Activated T-helper 17 cell treated with anti-CD3 and anti-CD28 coated beads, Interleukin-2, amount 50 U/mL, for 72 hours (primary cell): Measurements from ENCODE around the gene FAHD1. TPM values are rescaled to one million over a fixed set of nuclear protein-coding genes. Genes with fewer than 3 reads are reported as not detected.
A peak's percentile ranks its signal among the peaks of the same experiment; 100 is the strongest.

Experiments used
- ATAC-seq: fragments of 150-1000 bp; cut with Tn5 transposase; replicated peaks from 2 replicates; pipeline ENCODE4 v1.10.0; 2021; ENCODE audit warnings: mild to moderate bottlenecking, moderate library complexity
- H3K27ac Mint-ChIP-seq: one replicate; pipeline ENCODE4 v1.8.0; 2022; ENCODE audit warnings: mixed read lengths
- H3K27me3 Mint-ChIP-seq: one replicate; pipeline ENCODE4 v1.8.0; 2022; ENCODE audit warnings: mixed read lengths
- H3K36me3 Mint-ChIP-seq: one replicate; pipeline ENCODE4 v1.8.0; 2022; ENCODE audit warnings: low read depth, mild to moderate bottlenecking, mixed read lengths
- H3K4me1 Mint-ChIP-seq: one replicate; pipeline ENCODE4 v1.8.0; 2022; ENCODE audit warnings: mixed read lengths
- H3K4me3 Mint-ChIP-seq: one replicate; pipeline ENCODE4 v1.8.0; 2022; ENCODE audit warnings: mild to moderate bottlenecking, mixed read lengths
- H3K9me3 Mint-ChIP-seq: one replicate; pipeline ENCODE4 v1.8.0; 2022; ENCODE audit warnings: mixed read lengths
- total RNA-seq, 2 donors: library from RNA; stranded (reverse); gene quantifications; one replicate each; pipeline ENCODE4 v1.2.3, GENCODE V29; 2022

FAHD1 gene
- total RNA-seq, 2 donors from 2014 or later, result 19.2 to 19.3 TPM

DNA sequence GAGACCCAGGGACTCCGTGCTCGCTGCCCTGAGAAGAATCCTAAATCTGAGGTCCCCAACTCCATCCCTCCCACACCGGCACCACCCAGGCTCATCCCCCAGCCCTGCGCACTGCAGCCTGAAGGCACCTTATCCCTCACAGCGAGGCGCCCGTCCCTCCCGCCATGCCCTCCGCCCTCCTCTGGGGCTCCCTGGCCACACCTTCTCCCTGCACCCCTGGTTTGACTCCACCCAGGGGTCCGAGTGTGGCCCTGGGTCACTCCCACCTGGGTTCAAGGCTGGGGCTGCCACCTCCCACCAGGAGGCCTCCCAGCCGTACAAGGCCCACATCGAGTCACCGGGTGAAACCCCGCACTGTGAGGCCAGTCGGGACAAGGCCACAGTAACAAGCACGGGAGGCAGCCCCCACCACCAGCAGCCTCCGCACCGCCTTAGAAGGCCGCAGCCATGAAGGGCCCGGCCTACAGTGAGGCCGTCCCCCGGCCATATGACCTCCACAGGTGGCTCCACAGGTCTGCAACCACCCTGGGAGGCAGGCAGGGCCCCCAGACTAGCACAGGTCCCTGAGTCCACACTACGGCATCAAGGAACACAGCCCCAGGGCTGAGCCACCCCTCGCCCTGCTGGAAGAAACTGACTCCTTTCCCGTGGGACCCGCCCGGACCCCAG lies 8.7 kb upstream of the FAHD1 start:
- Mint-ChIP-seq H3K4me3 (no peak overlapping the region), H3K36me3 (peaks cover 30% of the 10 kb centered on the region), H3K27ac (no peak overlapping the region), H3K27me3 (no peaks in the 10 kb centered on the region), H3K9me3 (no peaks in the 10 kb centered on the region), H3K4me1 (peaks cover 5% of the 10 kb centered on the region)
- no peak for ATAC-seq

- no peaks in the 10 kb centered on the region for H3K27me3 Mint-ChIP-seq
- H3K9me3 Mint-ChIP-seq, result no peaks in the 10 kb centered on the region
- H3K36me3 Mint-ChIP-seq, result peaks cover 23% of the 10 kb centered on the region
- H3K4me3 Mint-ChIP-seq, result no peak overlapping the region
- no peak for ATAC-seq
- no peak overlapping the region for H3K27ac Mint-ChIP-seq
- H3K4me1 Mint-ChIP-seq, result no peaks in the 10 kb centered on the region
These were observed 8.0 kb upstream of the FAHD1 start for GRCh38 chr16:1818873-1819525.

- no peak overlapping the region for H3K27ac Mint-ChIP-seq
- no peaks in the 10 kb centered on the region for H3K9me3 Mint-ChIP-seq
- H3K36me3 Mint-ChIP-seq, result peaks cover 20% of the 10 kb centered on the region
- no peak for ATAC-seq
- H3K4me3 Mint-ChIP-seq, result no peak overlapping the region
- peaks cover 3% of the 10 kb centered on the region for H3K4me1 Mint-ChIP-seq
- H3K27me3 Mint-ChIP-seq, result no peaks in the 10 kb centered on the region
These were observed 7.4 kb upstream of the FAHD1 start for GRCh38 chr16:1819611-1820010.

- no peaks in the 10 kb centered on the region for H3K27me3 Mint-ChIP-seq
- no peak overlapping the region for H3K4me3 Mint-ChIP-seq
- H3K27ac Mint-ChIP-seq, result no peak overlapping the region
- peaks cover 5% of the 10 kb centered on the region for H3K4me1 Mint-ChIP-seq
- H3K9me3 Mint-ChIP-seq, result no peaks in the 10 kb centered on the region
- no peak for ATAC-seq
- peaks cover 16% of the 10 kb centered on the region for H3K36me3 Mint-ChIP-seq
These were observed 6.7 kb upstream of the FAHD1 start for GRCh38 chr16:1820096-1820945.

DNA sequence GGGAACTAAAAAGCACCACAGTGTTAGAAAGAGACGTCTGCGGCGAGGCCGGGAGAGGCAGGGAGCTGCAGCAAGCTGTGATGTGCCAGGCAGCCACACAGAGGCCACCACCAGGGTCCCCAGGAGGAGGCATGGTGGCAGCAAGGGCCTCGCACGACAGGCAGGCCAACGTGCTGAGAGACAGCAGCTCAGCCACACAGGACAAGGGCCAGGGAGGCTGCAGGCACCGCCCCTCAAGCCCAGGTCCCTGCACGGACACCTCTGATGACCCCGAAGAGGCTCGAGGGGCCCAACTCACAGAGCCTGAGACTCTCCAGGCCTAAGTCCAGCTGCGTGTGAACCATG lies 6.1 kb upstream of the FAHD1 start:
- Mint-ChIP-seq H3K36me3 (peaks cover 12% of the 10 kb centered on the region), H3K4me1 (peaks cover 5% of the 10 kb centered on the region), H3K27ac (no peak overlapping the region), H3K4me3 (no peak overlapping the region), H3K9me3 (no peaks in the 10 kb centered on the region), H3K27me3 (no peaks in the 10 kb centered on the region)
- no peak for ATAC-seq

DNA sequence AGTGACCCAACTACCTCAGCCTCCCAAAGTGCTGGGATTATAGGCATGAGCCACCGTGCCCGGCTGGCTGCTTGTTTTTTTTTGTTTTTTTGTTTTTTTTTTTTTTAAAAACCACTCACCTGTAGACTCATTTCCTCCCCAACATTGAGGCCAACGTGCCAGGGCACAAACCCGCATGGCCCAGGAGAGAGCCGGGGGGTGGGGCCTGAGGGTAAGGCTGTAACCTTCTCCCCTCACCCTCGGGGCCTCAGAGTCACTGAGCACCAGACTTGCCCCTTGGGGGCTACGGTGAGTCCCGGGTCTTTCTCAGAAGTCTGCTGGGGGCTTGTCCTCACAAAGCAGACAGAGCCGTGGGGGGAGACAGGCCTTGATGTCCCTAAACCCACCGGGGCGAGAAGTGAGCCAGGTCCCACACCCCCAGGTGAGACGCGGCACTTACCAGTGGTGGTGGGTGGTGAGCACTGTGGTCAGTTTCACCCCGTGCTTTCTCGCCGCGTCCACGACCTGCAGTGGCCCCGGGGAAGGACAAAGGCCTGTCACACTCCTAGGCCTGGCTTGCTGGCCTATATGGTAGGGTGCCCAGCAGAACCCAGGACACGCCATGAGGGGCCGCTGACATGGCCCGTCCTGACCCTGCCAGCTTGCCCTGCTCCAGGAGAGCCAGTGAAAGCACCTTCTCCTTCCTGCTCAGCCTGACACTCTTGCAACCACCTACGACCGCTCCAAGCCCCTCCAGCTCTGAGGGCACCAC lies 5.0 kb upstream of the FAHD1 start:
- no peak for ATAC-seq
- H3K4me1 Mint-ChIP-seq, result peaks cover 5% of the 10 kb centered on the region
- no peak overlapping the region for H3K4me3 Mint-ChIP-seq
- H3K27me3 Mint-ChIP-seq, result no peaks in the 10 kb centered on the region
- H3K36me3 Mint-ChIP-seq, result peaks cover 16% of the 10 kb centered on the region
- no peaks in the 10 kb centered on the region for H3K9me3 Mint-ChIP-seq
- no peak overlapping the region for H3K27ac Mint-ChIP-seq

DNA sequence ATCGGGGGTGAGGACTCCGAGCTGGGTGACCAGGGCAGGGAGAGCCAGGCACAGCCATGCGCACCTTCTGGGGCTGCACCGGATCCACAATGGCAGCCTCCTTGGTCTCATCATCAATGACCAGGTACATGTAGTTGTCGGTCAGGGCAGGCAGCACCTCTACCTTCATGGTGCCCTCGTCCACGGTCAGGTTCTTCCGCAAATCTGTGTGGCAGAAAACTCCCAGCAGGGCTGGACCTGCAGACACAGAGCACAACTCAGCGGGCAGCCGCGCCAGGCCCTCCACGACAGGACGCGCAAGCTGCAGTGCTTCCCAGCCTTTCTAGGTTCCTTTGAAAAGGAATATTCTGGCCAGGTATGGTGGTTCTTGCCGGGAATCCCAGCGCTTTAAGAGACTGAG lies 4.2 kb upstream of the FAHD1 start:
- Mint-ChIP-seq H3K36me3 (peaks cover 17% of the 10 kb centered on the region), H3K4me1 (peaks cover 8% of the 10 kb centered on the region), H3K9me3 (no peaks in the 10 kb centered on the region), H3K27me3 (no peaks in the 10 kb centered on the region), H3K27ac (no peak overlapping the region), H3K4me3 (no peak overlapping the region)
- ATAC-seq, result no peak

DNA sequence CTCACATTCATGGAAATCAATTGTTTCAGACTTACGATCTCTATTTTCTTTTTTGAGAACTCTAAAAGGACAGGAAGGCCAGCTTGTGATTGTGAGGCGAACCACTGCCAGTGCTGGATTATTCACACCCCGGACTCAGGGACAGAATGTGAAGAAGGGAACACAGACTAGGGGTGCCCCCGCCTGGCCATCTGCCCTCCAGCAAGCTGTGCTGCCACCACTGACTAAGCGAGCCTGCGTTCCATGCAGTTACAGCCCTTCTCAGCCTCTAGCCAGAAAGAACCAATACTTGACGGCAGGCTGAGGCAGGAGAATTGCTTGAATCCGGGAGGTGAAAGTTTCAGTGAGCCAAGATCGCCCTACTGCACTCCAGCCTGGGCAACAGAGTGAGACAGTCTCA lies 3.2 kb upstream of the FAHD1 start:
- peaks cover 17% of the 10 kb centered on the region for H3K36me3 Mint-ChIP-seq
- ATAC-seq, result no peak
- peak overlapping the region; percentile 47 for H3K4me3 Mint-ChIP-seq
- H3K27me3 Mint-ChIP-seq, result no peaks in the 10 kb centered on the region
- H3K9me3 Mint-ChIP-seq, result no peaks in the 10 kb centered on the region
- H3K4me1 Mint-ChIP-seq, result peaks cover 8% of the 10 kb centered on the region
- H3K27ac Mint-ChIP-seq, result peak overlapping the region; percentile 67

DNA sequence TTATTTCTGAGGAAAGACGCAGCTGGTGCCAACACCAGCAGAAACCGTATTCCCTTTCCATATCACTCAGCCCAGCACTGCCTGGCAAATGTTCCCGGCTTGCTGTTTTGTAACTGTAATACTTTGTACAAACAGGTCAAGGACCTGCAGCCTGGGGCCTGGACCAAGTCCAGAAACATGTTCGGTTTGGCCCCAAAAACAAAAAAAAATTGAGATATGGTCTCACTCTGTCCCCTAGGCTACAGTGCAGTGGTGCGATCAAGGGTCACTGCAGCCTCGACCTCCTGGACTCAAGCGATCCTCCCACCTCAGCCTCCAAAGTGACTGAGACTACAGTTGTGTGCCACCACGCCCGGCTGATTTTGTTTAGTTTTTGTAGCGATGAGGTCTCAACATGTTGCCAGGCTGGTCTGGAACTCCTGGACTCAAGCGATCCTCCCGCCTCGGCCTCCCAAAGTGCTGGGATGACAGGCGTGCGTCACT lies 1.6 kb upstream of the FAHD1 start:
- peak overlapping the region; percentile 15 for H3K27ac Mint-ChIP-seq
- peak overlapping the region; percentile 75 for H3K4me3 Mint-ChIP-seq
- H3K27me3 Mint-ChIP-seq, result no peaks in the 10 kb centered on the region
- H3K36me3 Mint-ChIP-seq, result peaks cover 21% of the 10 kb centered on the region
- peaks cover 14% of the 10 kb centered on the region for H3K4me1 Mint-ChIP-seq
- H3K9me3 Mint-ChIP-seq, result no peaks in the 10 kb centered on the region
- ATAC-seq, result no peak

DNA sequence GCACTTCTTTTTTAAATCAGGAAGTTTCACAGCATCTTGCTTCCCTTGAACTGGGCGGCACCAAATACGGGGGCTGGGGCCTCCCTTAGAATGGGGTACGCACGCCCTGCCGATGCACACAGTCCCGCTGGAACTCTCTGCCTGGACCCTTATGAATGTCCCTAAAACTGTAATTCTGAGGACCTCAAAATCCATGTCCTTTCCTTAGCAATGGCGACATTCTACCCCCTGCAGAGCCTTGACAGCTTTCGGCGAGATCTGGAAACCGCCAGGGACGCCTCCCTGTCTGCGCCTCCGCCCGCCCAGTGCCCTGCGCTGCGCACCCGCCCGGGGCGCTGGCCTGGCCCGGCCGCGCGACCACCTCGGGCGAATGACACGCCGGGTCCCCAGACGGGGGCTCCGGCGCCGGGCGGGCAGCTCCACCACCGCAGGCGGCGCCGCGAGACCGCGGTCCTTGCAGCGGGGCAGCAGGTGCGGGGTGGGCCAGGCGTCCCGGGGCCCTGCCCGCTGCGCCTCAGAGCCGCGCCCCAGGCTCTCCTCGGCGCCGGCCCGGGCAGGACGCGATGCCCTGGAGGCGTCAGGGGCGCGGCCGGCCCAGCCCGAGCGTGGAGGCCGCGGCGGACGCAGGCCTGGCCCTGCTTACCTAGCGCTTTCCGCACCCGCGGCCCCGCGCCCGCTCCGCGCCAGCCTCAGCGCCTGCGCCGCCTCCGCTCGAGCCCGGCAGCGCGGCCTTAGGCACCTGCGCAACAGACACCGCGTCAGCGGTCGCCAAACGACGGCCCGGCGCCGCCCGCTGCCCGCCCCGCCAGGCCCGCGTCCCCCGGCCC lies 929 bp upstream of the FAHD1 start:
- Mint-ChIP-seq H3K36me3 (peaks cover 21% of the 10 kb centered on the region), H3K9me3 (no peaks in the 10 kb centered on the region)
- ATAC-seq, result peak; percentile 76

GRCh38 chr16:1828645-1829410 lies 1.8 kb downstream of the FAHD1 start:
- H3K27ac Mint-ChIP-seq, result peak overlapping the region; percentile 30
- no peaks in the 10 kb centered on the region for H3K27me3 Mint-ChIP-seq
- H3K4me3 Mint-ChIP-seq, result peak overlapping the region; percentile 99
- ATAC-seq, result no peak
- peaks cover 14% of the 10 kb centered on the region for H3K4me1 Mint-ChIP-seq
- no peaks in the 10 kb centered on the region for H3K9me3 Mint-ChIP-seq
- H3K36me3 Mint-ChIP-seq, result peaks cover 26% of the 10 kb centered on the region

More for the DNA sequence above, 929 bp upstream of the FAHD1 start:
- H3K4me3 Mint-ChIP-seq, result peak overlapping the region; percentile 99
- no peaks in the 10 kb centered on the region for H3K27me3 Mint-ChIP-seq
- peaks cover 14% of the 10 kb centered on the region for H3K4me1 Mint-ChIP-seq
- peak overlapping the region; percentile 15 for H3K27ac Mint-ChIP-seq

GRCh38 chr16:1830213-1830612 lies 3.2 kb downstream of the FAHD1 start:
- peaks cover 9% of the 10 kb centered on the region for H3K4me1 Mint-ChIP-seq
- peaks cover 26% of the 10 kb centered on the region for H3K36me3 Mint-ChIP-seq

More at GRCh38 chr16:1830213-1830612, 3.2 kb downstream of the FAHD1 start:
- no peaks in the 10 kb centered on the region for H3K27me3 Mint-ChIP-seq
- H3K27ac Mint-ChIP-seq, result no peak overlapping the region
- no peak overlapping the region for H3K4me3 Mint-ChIP-seq
- ATAC-seq, result no peak
- no peaks in the 10 kb centered on the region for H3K9me3 Mint-ChIP-seq
